PC-9 (cell line): ENCODE measurements around the gene EXO5. TPM values are rescaled to one million over a fixed set of nuclear protein-coding genes. Genes with fewer than 3 reads are reported as not detected.

Experiments
- BruUV-seq: library from RNA; stranded (reverse); fragments of 400-500 nt; replicated peaks from 2 replicates; lab custom pipeline; 2021; lab: Mats Ljungman, UMichigan
- CTCF ChIA-PET: fragments of 300-600 bp; sonication (Branson Sonifier 250); formaldehyde crosslinking; loops from one replicate; lab custom pipeline; 2022; ENCODE audit warnings: antibody characterized with exemption; lab: Charles Lee
- POLR2A ChIA-PET: fragments of 300-600 bp; sonication (Branson Sonifier 250); formaldehyde crosslinking; loops from one replicate; lab custom pipeline; 2022; ENCODE audit warnings: antibody characterized with exemption; ENCODE audit not compliant: unreplicated experiment; lab: Charles Lee
- DNase-seq, 2 experiments: peaks; one replicate each; pipeline versions ENCODE4 v3.0.0 to v3.0.0-alpha.2; 2015 to 2022; ENCODE audit warnings: mixed read lengths in 1 of 2
- H2AFZ ChIP-seq: fragments of 200-600 bp; sonication (generic); 2 replicates; pipeline ENCODE4 v1.8.1; 2017; ENCODE audit warnings: antibody characterized with exemption
- H3F3A ChIP-seq: fragments of 200-600 bp; sonication (generic); 2 replicates; pipeline ENCODE4 v1.8.1; 2017; ENCODE audit warnings: antibody characterized with exemption, mild to moderate bottlenecking, low read depth; ENCODE audit not compliant: insufficient read depth
- H3K27ac ChIP-seq: fragments of 200-600 bp; sonication (generic); 2 replicates; pipeline ENCODE4 v1.6.1; 2016; ENCODE audit warnings: mixed run types
- H3K27me3 ChIP-seq: fragments of 200-600 bp; sonication (generic); 2 replicates; pipeline ENCODE4 v1.6.1; 2016; ENCODE audit warnings: low read depth, mixed run types; ENCODE audit not compliant: insufficient read depth
- H3K36me3 ChIP-seq: fragments of 200-600 bp; sonication (generic); 2 replicates; pipeline ENCODE4 v1.6.1; 2016; ENCODE audit warnings: low read depth, mixed run types
- H3K4me1 ChIP-seq: fragments of 200-600 bp; sonication (generic); replicated peaks from 2 replicates; pipeline ENCODE4 v1.6.1; 2016; ENCODE audit warnings: mixed run types; ENCODE audit not compliant: insufficient read depth
- H3K4me2 ChIP-seq: fragments of 200-600 bp; sonication (generic); 2 replicates; pipeline ENCODE4 v1.6.1; 2017; ENCODE audit warnings: mixed run types
- H3K4me3 ChIP-seq: fragments of 200-600 bp; sonication (generic); 2 replicates; pipeline ENCODE4 v1.6.1; 2016; ENCODE audit warnings: mixed run types
- H3K79me2 ChIP-seq: fragments of 200-600 bp; sonication (generic); 2 replicates; pipeline ENCODE4 v1.6.1; 2017; ENCODE audit warnings: low read depth, mixed run types
- H3K9me2 ChIP-seq: fragments of 200-600 bp; sonication (generic); 2 replicates; pipeline ENCODE4 v1.8.1; 2017; ENCODE audit warnings: mild to moderate bottlenecking; ENCODE audit not compliant: insufficient read depth
- H3K9me3 ChIP-seq: fragments of 200-600 bp; sonication (generic); 2 replicates; pipeline ENCODE4 v1.8.1; 2016; ENCODE audit warnings: low read depth; ENCODE audit not compliant: insufficient read depth
- H4K20me1 ChIP-seq: fragments of 200-600 bp; sonication (generic); 2 replicates; pipeline ENCODE4 v1.8.1; 2017; ENCODE audit not compliant: insufficient read depth
- EZH2 ChIP-seq: fragments of 200-600 bp; sonication (generic); IDR thresholded peaks from 2 replicates; pipeline ENCODE4 v1.8.0; 2017; ENCODE audit warnings: antibody characterized with exemption, low read depth
- intact Hi-C: fragments of 100-400 bp; cut with micrococcal nuclease; formaldehyde crosslinking; loops from one replicate; pipeline ENCODE4 v1.10.0; 2022; ENCODE audit not compliant: unreplicated experiment
- total RNA-seq: library from RNA; stranded (reverse); gene quantifications from 2 replicates; pipeline ENCODE4 v1.2.3, GENCODE V29; 2021
- TF ChIP-seq, protein P1 (sequence below): fragments of 200-600 bp; sonication (generic); conservative IDR thresholded peaks from 2 replicates; pipeline ENCODE4 v1.6.1; 2017; ENCODE audit warnings: mixed run types, antibody characterized with exemption, mild to moderate bottlenecking, moderate library complexity

EXO5 gene
- total RNA-seq, 1 experiment from 2014 or later, result 19.0 TPM

DNA sequence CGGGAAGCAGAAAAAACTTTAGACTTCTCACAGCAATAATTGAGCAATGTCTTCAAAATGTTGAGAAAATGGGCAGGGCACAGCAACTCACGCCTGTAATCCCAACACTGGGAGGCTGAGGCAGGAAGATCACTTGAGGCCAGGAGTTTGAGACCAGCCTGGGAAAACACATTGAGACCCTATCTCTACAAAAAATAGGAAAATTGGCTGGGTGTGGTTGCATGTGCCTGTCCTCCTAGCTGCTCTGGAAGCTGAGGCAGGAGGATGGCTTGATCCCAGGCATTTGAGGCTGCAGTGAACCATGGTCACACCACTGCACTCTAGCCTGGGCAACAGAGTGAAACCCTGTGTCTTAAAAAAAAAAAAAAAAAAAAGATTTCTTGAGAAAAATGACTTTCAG is 39.2 kb upstream of the EXO5 start:
- H3K4me3 ChIP-seq, result no peak overlapping the region
- TF ChIP-seq EZH2, result no peak
- TF ChIP-seq, protein P1, sequence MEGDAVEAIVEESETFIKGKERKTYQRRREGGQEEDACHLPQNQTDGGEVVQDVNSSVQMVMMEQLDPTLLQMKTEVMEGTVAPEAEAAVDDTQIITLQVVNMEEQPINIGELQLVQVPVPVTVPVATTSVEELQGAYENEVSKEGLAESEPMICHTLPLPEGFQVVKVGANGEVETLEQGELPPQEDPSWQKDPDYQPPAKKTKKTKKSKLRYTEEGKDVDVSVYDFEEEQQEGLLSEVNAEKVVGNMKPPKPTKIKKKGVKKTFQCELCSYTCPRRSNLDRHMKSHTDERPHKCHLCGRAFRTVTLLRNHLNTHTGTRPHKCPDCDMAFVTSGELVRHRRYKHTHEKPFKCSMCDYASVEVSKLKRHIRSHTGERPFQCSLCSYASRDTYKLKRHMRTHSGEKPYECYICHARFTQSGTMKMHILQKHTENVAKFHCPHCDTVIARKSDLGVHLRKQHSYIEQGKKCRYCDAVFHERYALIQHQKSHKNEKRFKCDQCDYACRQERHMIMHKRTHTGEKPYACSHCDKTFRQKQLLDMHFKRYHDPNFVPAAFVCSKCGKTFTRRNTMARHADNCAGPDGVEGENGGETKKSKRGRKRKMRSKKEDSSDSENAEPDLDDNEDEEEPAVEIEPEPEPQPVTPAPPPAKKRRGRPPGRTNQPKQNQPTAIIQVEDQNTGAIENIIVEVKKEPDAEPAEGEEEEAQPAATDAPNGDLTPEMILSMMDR, result no peak
- POLR2A ChIA-PET, result no interaction called here
- H3K4me2 ChIP-seq, result no peak overlapping the region
- DNase-seq, result no peak
- no peaks in the 10 kb centered on the region for H3K36me3 ChIP-seq
- no peaks in the 10 kb centered on the region for H3F3A ChIP-seq
- no peaks in the 10 kb centered on the region; the same call in 1 of the 2 replicates for H3K27me3 ChIP-seq
- H3K4me1 ChIP-seq, result no peaks in the 10 kb centered on the region
- peaks cover 59% of the 10 kb centered on the region for H3K9me3 ChIP-seq
- CTCF ChIA-PET, result no interaction called here
- H3K79me2 ChIP-seq, result no peaks in the 10 kb centered on the region
- no TSS peak for BruUV-seq
- H2AFZ ChIP-seq, result no peak overlapping the region
- H3K27ac ChIP-seq, result no peak overlapping the region
- H4K20me1 ChIP-seq, result no peaks in the 10 kb centered on the region
- intact Hi-C loops, result no loop called here
- no peaks in the 10 kb centered on the region for H3K9me2 ChIP-seq

DNA sequence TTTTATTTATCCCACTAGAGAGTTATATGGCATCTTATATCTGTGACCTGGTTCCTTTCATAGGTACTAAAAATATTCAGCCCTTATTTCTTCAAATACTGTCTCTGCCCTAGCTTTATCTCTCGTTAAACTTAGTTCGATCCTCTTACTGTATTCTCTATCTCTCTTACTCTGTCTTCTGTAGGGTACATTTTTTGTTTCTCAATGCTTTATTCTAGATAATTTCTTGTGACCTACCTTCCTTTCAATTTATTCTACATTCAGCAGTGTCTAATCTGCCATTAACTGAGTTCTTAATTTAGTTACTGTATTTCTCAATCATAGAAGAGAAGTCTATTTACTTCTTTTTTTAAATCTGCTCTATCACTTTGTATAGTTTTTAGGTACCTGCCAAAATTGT is 33.3 kb upstream of the EXO5 start:
- peaks cover 33% of the 10 kb centered on the region for H3K9me3 ChIP-seq
- no peaks in the 10 kb centered on the region for H4K20me1 ChIP-seq
- intact Hi-C loops, result no loop called here

DNA sequence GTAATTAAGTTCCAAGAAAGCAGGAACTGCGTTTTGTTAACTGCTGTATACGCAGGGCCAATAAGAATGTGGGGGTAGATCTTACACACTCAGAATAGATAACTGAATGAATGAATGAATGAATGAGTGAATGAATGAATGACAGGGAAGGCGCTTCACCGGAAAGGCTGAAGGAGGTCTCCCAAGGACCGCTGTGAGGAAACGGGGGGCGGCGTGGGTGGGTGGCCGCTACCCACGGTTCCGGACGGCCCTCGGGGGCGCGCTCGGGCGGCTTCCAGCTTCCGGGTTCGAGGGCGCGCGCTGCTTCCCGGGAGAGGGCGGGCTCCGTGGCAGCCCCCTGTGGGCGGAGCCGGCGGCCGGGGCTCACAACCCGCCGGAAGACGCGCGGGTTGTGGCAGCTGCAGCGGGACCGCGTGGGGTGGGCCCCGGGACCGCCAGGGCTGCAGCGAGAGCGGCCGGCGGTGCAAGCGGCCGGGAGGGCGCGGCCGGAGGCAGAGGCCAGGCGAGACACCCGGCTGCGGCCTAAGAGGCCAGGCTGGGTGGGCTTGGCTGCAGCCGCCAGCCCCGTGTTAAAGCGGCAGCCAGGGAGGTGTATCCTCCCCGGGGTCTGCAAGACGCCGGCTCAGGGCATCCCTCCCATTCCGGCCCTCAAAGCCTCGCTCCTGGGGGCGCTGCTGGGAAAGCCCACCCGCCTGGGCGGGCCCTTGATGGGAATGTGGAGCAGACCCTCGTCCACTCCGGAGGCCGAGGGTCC is 31.5 kb upstream of the EXO5 start, which contains the start of gene ZFP69:
ZFP69 (plus strand) TSS at position 367 of the 754 bp plus-strand sequence. CDS start 2,072 bp downstream, outside the sequence.
- Histone ChIP-seq H3K27ac (no peak within 1 kb of the TSS), H2AFZ (peak within 1 kb of the TSS; percentile 99), H3K4me1 (peaks cover 9% of the 10 kb centered on the region; the same call in 1 of the 2 replicates), H3K9me3 (peaks cover 31% of the 10 kb centered on the region), H3K9me2 (no peaks in the 10 kb centered on the region), H3K36me3 (peaks cover 9% of the 10 kb centered on the region; the same call in 1 of the 2 replicates), H3F3A (no peaks in the 10 kb centered on the region), H3K27me3 (no peaks in the 10 kb centered on the region), H3K79me2 (no peaks in the 10 kb centered on the region), H3K4me2 (peak within 1 kb of the TSS; percentile 81), H4K20me1 (no peaks in the 10 kb centered on the region), H3K4me3 (peak within 1 kb of the TSS; percentile 100)
- DNase-seq, result peak in 1 of 2 experiments; percentile 72
- no peak for TF ChIP-seq EZH2
- BruUV-seq, result TSS peak; percentile 9
- ChIA-PET POLR2A (interaction anchor here (0.6 kb wide), 1 partner anchor 506 kb away, joined by 3 read pairs; no protein-coding TSS in a partner anchor), CTCF (interaction anchor here (0.9 kb wide), 1 partner anchor 31 kb away, joined by 4 read pairs; the partner anchor contains the start of gene EXO5)
- intact Hi-C loops, result no loop called here

More for the DNA sequence above, 33.3 kb upstream of the EXO5 start:
- Histone ChIP-seq H3K36me3 (0 out of 2 replicates have a peak, but pooled peaks cover 5% of the 10 kb centered on the region), H3K4me2 (no peak overlapping the region), H3F3A (no peaks in the 10 kb centered on the region), H3K79me2 (no peaks in the 10 kb centered on the region), H2AFZ (no peak overlapping the region), H3K4me3 (no peak overlapping the region), H3K4me1 (peaks cover 9% of the 10 kb centered on the region; the same call in 1 of the 2 replicates), H3K27me3 (no peaks in the 10 kb centered on the region; the same call in 1 of the 2 replicates), H3K27ac (no peak overlapping the region), H3K9me2 (no peaks in the 10 kb centered on the region)
- TF ChIP-seq, protein P1, result no peak
- TF ChIP-seq EZH2, result no peak
- ChIA-PET POLR2A (no interaction called here), CTCF (interaction anchor here (0.5 kb wide), 1 partner anchor 555 kb away, joined by 5 read pairs; no protein-coding TSS in a partner anchor)
- BruUV-seq, result no TSS peak
- no peak for DNase-seq
